ENCODE results near the gene TNNI2. TPM values are rescaled to one million over a fixed set of nuclear protein-coding genes. Genes with fewer than 3 reads are reported as not detected.

Gene TNNI2
- total RNA-seq, 4 donors from 2014 or later, result 4.2 TPM; not detected in 3

- Histone ChIP-seq H3K27me3 (no peaks in the 10 kb centered on the region), H3K4me3 (no peak overlapping the region), H3K4me1 (peaks cover 23 to 30% (median 25%) of the 10 kb centered on the region in 4 donors), H3K27ac (replicated peaks in 1 of 4) (no peak overlapping the region), H3K36me3 (no peaks in the 10 kb centered on the region), H3K9me3 (no peaks in the 10 kb centered on the region)
- intact Hi-C loops (cut with DNase I), result no loop called here
- DNase-seq (ENCODE audit: extremely low spot score), result no peak
- TF ChIP-seq, protein P1, sequence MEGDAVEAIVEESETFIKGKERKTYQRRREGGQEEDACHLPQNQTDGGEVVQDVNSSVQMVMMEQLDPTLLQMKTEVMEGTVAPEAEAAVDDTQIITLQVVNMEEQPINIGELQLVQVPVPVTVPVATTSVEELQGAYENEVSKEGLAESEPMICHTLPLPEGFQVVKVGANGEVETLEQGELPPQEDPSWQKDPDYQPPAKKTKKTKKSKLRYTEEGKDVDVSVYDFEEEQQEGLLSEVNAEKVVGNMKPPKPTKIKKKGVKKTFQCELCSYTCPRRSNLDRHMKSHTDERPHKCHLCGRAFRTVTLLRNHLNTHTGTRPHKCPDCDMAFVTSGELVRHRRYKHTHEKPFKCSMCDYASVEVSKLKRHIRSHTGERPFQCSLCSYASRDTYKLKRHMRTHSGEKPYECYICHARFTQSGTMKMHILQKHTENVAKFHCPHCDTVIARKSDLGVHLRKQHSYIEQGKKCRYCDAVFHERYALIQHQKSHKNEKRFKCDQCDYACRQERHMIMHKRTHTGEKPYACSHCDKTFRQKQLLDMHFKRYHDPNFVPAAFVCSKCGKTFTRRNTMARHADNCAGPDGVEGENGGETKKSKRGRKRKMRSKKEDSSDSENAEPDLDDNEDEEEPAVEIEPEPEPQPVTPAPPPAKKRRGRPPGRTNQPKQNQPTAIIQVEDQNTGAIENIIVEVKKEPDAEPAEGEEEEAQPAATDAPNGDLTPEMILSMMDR (IDR thresholded peaks at IDR 0.05), result no peak
- TF ChIP-seq POLR2A (IDR thresholded peaks at IDR 0.05; ENCODE audit: low read depth), result no peak
- no peak for TF ChIP-seq EP300 (IDR thresholded peaks at IDR 0.05)
- no peak for TF ChIP-seq POLR2AphosphoS5 (IDR thresholded peaks at IDR 0.05)
- WGBS, result 98% methylated on average over 1 of the region's 1 CpG
Observed at GRCh38 chr11:1860108-1860507, 21.3 kb downstream of the TNNI2 start.

DNA sequence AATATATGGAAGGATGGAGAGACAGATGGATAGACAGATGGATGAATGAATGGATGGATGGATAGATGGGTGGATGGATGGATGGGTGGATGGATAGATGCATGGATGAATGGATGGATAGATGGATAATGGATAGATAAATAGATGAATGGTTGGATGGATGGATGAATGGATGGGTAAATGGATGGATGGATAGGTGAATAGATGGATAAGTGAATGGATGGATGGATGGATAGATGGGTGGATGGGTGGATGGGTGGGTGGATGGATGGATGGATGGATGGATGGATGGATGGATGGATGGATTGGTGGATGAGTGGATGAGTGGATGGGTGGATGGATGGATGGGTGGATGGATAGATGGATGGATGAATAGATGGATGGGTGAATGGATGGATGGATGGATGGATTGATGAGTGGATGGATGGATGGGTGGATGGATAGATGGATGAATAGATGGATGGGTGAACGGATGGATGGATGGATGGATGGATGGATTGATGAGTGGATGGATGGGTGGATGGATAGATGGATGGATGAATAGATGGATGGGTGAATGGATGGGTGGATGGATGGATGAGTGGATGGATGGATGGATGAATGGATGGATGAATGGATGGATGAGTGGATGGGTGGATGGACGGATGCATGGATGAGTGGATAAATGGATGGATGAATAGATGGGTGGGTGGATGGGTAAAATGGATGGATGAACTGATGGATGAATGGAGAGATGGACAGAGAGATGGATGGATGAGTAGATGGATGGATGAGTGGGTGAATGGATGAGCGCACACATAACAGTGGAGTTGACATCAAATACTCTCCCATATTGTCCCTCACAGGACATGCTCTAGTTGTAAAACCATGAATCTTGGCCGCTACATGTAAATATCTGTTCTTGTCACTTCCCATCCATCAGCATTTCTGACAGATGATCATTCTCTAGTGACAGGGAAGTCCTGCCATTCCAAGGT is 22.9 kb downstream of the TNNI2 start:
- TF ChIP-seq, protein P1 (IDR thresholded peaks at IDR 0.05), result no peak
- TF ChIP-seq EP300 (IDR thresholded peaks at IDR 0.05) (no peak), POLR2AphosphoS5 (IDR thresholded peaks at IDR 0.05) (no peak), POLR2A (IDR thresholded peaks at IDR 0.05; ENCODE audit: low read depth) (no peak)
- no peaks in the 10 kb centered on the region for H3K36me3 ChIP-seq
- DNase-seq (ENCODE audit: extremely low spot score), result no peak
- H3K9me3 ChIP-seq, result no peaks in the 10 kb centered on the region
- H3K4me1 ChIP-seq, result peaks cover 27 to 43% (median 40%) of the 10 kb centered on the region in 4 donors
- intact Hi-C loops (cut with DNase I), result no loop called here
- no peak overlapping the region for H3K27ac ChIP-seq (replicated peaks in 1 of 4)
- no peaks in the 10 kb centered on the region for H3K27me3 ChIP-seq
- H3K4me3 ChIP-seq, result no peak overlapping the region
- WGBS, result 89% methylated on average over 4 of the region's 4 CpGs

GRCh38 chr11:1862588-1863351 is 24.0 kb downstream of the TNNI2 start:
- peak overlapping the region; percentile 84 to 87 (median 86) for H3K27ac ChIP-seq (replicated peaks in 1 of 4)
- H3K4me1 ChIP-seq, result peaks cover 27 to 52% (median 50%) of the 10 kb centered on the region in 4 donors
- 53% methylated on average over 4 of the region's 14 CpGs for WGBS

GRCh38 chr11:1863352-1864216 is 24.8 kb downstream of the TNNI2 start:
- Histone ChIP-seq H3K4me1 (peaks cover 27 to 60% (median 56%) of the 10 kb centered on the region in 4 donors), H3K36me3 (no peaks in the 10 kb centered on the region), H3K4me3 (peak overlapping the region; percentile 42 to 49 (median 46)), H3K27ac (replicated peaks in 1 of 4) (peak overlapping the region; percentile 84 to 87 (median 86)), H3K27me3 (no peaks in the 10 kb centered on the region), H3K9me3 (no peaks in the 10 kb centered on the region)
- DNase-seq (ENCODE audit: extremely low spot score), result no peak
- TF ChIP-seq EP300 (IDR thresholded peaks at IDR 0.05) (no peak), POLR2A (IDR thresholded peaks at IDR 0.05; ENCODE audit: low read depth) (no peak), POLR2AphosphoS5 (IDR thresholded peaks at IDR 0.05) (peak; percentile 64 to 70)
- 11% methylated on average over 15 of the region's 27 CpGs for WGBS
- intact Hi-C loops (cut with DNase I), result no loop called here

More at GRCh38 chr11:1862588-1863351, 24.0 kb downstream of the TNNI2 start:
- no peaks in the 10 kb centered on the region for H3K9me3 ChIP-seq
- H3K27me3 ChIP-seq, result no peaks in the 10 kb centered on the region
- intact Hi-C loops (cut with DNase I), result no loop called here
- no peaks in the 10 kb centered on the region for H3K36me3 ChIP-seq
- no peak for DNase-seq (ENCODE audit: extremely low spot score)
- TF ChIP-seq EP300 (IDR thresholded peaks at IDR 0.05) (no peak), POLR2AphosphoS5 (IDR thresholded peaks at IDR 0.05) (no peak), POLR2A (IDR thresholded peaks at IDR 0.05; ENCODE audit: low read depth) (no peak)
- TF ChIP-seq, protein P1 (IDR thresholded peaks at IDR 0.05), result no peak
- no peak overlapping the region for H3K4me3 ChIP-seq

Data from esophagus muscularis mucosa (tissue), 4 donors.